Smooth muscle cell (in vitro differentiated cells): Measurements from ENCODE around the gene ABCC1. TPM values are rescaled to one million over a fixed set of nuclear protein-coding genes. Genes with fewer than 3 reads are reported as not detected.

Source experiments
- DNase-seq: peaks from one replicate; lab custom pipeline; 2025; ENCODE audit not compliant: unreplicated experiment; lab: John Stamatoyannopoulos, UW
- H2AFZ ChIP-seq: fragments of 200-600 bp; sonication (generic); 2 replicates; pipeline ENCODE4 v1.6.0; 2016; ENCODE audit warnings: antibody characterized with exemption, low read depth, mild to moderate bottlenecking
- H3F3A ChIP-seq: fragments of 200-600 bp; sonication (generic); 2 replicates; pipeline ENCODE4 v1.6.0; 2017; ENCODE audit warnings: antibody characterized with exemption, low read depth
- H3K27ac ChIP-seq: fragments of 200-600 bp; sonication (generic); 2 replicates; pipeline ENCODE4 v1.5.1; 2016; ENCODE audit warnings: low read depth, mild to moderate bottlenecking
- H3K27me3 ChIP-seq: fragments of 200-600 bp; sonication (generic); 2 replicates; pipeline ENCODE4 v1.6.1; 2016; ENCODE audit warnings: low read depth, mild to moderate bottlenecking
- H3K36me3 ChIP-seq: fragments of 200-600 bp; sonication (generic); 2 replicates; pipeline ENCODE4 v1.5.1; 2016; ENCODE audit warnings: low read depth
- H3K4me1 ChIP-seq: fragments of 200-600 bp; sonication (generic); 2 replicates; pipeline ENCODE4 v1.5.1; 2016; ENCODE audit warnings: low read depth
- H3K4me2 ChIP-seq: fragments of 200-600 bp; sonication (generic); 2 replicates; pipeline ENCODE4 v1.6.0; 2016; ENCODE audit warnings: mild to moderate bottlenecking
- H3K4me3 ChIP-seq: fragments of 200-600 bp; sonication (generic); 2 replicates; pipeline ENCODE4 v1.5.1; 2016; ENCODE audit warnings: mild to moderate bottlenecking
- H3K79me2 ChIP-seq: fragments of 200-600 bp; sonication (generic); 2 replicates; pipeline ENCODE4 v1.6.0; 2016; ENCODE audit warnings: low read depth, mild to moderate bottlenecking
- H3K9ac ChIP-seq: fragments of 200-600 bp; sonication (generic); 2 replicates; pipeline ENCODE4 v1.6.0; 2016; ENCODE audit warnings: low read depth
- H3K9me3 ChIP-seq: fragments of 200-600 bp; sonication (generic); replicated peaks from 2 replicates; pipeline ENCODE4 v1.5.1; 2016; ENCODE audit warnings: low read depth
- H4K20me1 ChIP-seq: fragments of 200-600 bp; sonication (generic); 2 replicates; pipeline ENCODE4 v1.6.0; 2016; ENCODE audit warnings: low read depth
- CTCF ChIP-seq: fragments of 200-600 bp; sonication (generic); IDR thresholded peaks from 2 replicates; pipeline ENCODE4 v1.5.1; 2017; ENCODE audit warnings: borderline replicate concordance, mild to moderate bottlenecking, antibody characterized with exemption; ENCODE audit not compliant: insufficient read depth, poor library complexity, severe bottlenecking
- WGBS: methylation state at CpG from one replicate; pipeline ENCODE4 v1.1.7; 2016; ENCODE audit warnings: low lambda C conversion rate; 5-methylcytosine and 5-hydroxymethylcytosine counted together
- polyA plus RNA-seq: library from polyadenylated mRNA; unstranded; fragments of >200 nt; fragmentation: Nextera tagmentation; extraction: Ambion mirVana; gene quantifications from 2 replicates; pipeline ENCODE4 v1.2.1, GENCODE V29; 2016
- total RNA-seq: library from RNA; depleted of rRNA; stranded (reverse); fragments of >200 nt; gene quantifications from 2 replicates; pipeline ENCODE4 v1.2.3, GENCODE V29; 2014

Gene ABCC1
- total and polyA plus RNA-seq, 2 experiments from 2014 or later: 10.2 to 22.7 TPM

GRCh38 chr16:15952265-15952711 is 2.9 kb downstream of the ABCC1 start:
- Histone ChIP-seq H3K79me2 (peaks cover 58% of the 10 kb centered on the region), H2AFZ (no peak overlapping the region), H3K4me3 (no peak overlapping the region), H3K27ac (no peak overlapping the region), H4K20me1 (peaks cover 69% of the 10 kb centered on the region), H3K9me3 (no peaks in the 10 kb centered on the region), H3K9ac (no peak overlapping the region), H3K4me1 (peaks cover 11% of the 10 kb centered on the region), H3K4me2 (no peak overlapping the region), H3F3A (no peaks in the 10 kb centered on the region), H3K36me3 (no peaks in the 10 kb centered on the region), H3K27me3 (no peaks in the 10 kb centered on the region)
- DNase-seq: no peak
- TF ChIP-seq CTCF: no peak
- WGBS: 82% methylated on average over 5 of the region's 5 CpGs

DNA sequence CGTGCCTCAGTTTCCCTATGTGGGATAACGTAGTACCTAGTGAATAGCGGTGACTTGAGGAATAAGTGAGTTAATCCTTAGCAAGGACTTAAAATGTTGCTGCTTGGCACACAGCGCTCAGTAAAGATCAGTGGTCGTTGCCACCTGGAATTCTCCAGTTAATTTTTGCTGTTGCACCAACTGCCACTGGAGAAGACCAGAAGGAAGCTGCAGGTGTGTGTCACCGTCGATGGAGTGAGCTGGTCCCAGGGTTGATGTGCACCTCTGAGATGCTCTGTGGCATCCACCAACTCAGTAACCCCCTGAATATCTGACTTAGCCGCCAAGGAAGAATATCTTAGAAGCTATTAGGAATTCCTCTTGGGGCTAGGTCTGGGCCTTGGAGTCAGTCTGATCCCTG is 4.1 kb downstream of the ABCC1 start:
- no peaks in the 10 kb centered on the region for H3F3A ChIP-seq
- H3K79me2 ChIP-seq: peaks cover 69% of the 10 kb centered on the region
- no peak for TF ChIP-seq CTCF
- no peak overlapping the region for H2AFZ ChIP-seq
- H4K20me1 ChIP-seq: peaks cover 81% of the 10 kb centered on the region
- H3K36me3 ChIP-seq: no peaks in the 10 kb centered on the region
- H3K9me3 ChIP-seq: no peaks in the 10 kb centered on the region
- H3K4me2 ChIP-seq: no peak overlapping the region
- H3K4me3 ChIP-seq: no peak overlapping the region
- no peak overlapping the region for H3K9ac ChIP-seq
- no peak overlapping the region for H3K27ac ChIP-seq
- no peak for DNase-seq
- WGBS: 92% methylated on average over 8 of the region's 8 CpGs
- peaks cover 14% of the 10 kb centered on the region for H3K4me1 ChIP-seq
- no peaks in the 10 kb centered on the region for H3K27me3 ChIP-seq

DNA sequence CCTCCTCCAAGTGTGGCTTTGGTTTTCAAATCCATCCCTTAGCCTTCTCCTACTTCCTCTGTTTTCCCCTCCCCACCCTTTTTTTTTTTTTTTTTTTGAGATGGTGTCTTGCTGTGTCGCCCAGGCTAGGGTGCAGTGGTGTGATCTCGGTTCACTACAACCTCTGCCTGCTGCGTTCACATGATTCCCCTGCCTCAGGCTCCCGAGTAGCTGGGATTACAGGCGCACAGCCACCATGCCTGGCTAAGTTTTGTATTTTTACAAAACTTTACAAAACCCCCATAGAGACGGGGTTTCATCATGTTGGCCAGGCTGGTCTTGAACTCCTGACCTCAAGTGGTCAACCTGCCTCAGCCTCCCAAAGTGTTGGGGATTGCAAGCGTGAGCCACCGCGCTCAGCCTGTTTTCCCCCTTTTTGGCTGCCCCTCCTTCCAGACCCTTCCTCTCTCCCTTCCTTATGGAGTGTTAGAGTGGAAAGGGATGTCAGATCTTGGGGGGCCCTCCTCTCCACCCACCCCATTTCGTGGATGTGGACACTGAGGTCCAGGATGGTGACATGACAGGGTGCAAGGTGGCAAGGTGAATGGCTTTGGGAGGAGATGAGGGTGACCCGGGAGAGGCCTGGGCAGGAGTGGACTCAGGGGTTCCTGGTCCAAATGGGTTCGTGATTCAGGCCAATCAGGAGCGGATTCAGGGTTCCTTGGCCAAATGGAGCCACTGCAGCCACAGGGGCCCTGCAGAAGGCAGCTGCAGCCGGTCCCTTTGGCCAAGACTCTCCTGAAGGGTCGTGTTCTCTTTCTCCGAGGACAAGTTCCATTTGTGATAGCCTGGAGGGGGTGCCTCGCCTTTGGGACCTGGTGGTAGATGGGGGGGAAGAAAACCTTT is 4.8 kb downstream of the ABCC1 start:
- Histone ChIP-seq H4K20me1 (peaks cover 88% of the 10 kb centered on the region), H3K9me3 (no peaks in the 10 kb centered on the region), H3K79me2 (peaks cover 69% of the 10 kb centered on the region), H3K27ac (no peak overlapping the region), H3K9ac (no peak overlapping the region), H2AFZ (no peak overlapping the region), H3K4me2 (no peak overlapping the region), H3K27me3 (no peaks in the 10 kb centered on the region), H3K4me3 (no peak overlapping the region), H3F3A (no peaks in the 10 kb centered on the region), H3K36me3 (no peaks in the 10 kb centered on the region), H3K4me1 (peaks cover 18% of the 10 kb centered on the region)
- TF ChIP-seq CTCF: no peak
- no peak for DNase-seq
- WGBS: 92% methylated on average over 13 of the region's 17 CpGs

DNA sequence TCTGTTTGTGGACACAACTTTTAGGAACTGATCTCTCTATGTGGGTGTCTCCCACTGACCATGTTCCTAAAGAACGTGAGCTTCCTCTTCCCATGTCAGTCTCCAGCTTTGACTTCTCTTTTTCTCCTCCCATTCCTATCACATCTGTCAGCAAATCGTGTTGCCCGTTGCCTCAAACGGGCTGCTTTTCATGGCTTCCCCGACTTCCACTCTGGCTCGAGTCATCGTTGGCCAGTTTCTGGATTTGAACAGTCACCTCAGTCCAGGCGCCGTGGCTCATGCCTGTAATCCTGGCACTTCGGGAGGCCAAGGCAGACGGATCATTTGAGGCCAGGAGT is 5.4 kb downstream of the ABCC1 start:
- Histone ChIP-seq H3F3A (no peaks in the 10 kb centered on the region), H4K20me1 (peaks cover 94% of the 10 kb centered on the region), H3K4me2 (no peak overlapping the region), H3K79me2 (peaks cover 68% of the 10 kb centered on the region), H3K4me3 (no peak overlapping the region), H3K27me3 (no peaks in the 10 kb centered on the region), H2AFZ (no peak overlapping the region), H3K9ac (no peak overlapping the region), H3K9me3 (no peaks in the 10 kb centered on the region), H3K27ac (no peak overlapping the region), H3K4me1 (peaks cover 18% of the 10 kb centered on the region), H3K36me3 (no peaks in the 10 kb centered on the region)
- no peak for DNase-seq
- no peak for TF ChIP-seq CTCF
- WGBS: 90% methylated on average over 11 of the region's 11 CpGs
